ENCODE results near the gene SLC2A8.

Gene SLC2A8, protein sequence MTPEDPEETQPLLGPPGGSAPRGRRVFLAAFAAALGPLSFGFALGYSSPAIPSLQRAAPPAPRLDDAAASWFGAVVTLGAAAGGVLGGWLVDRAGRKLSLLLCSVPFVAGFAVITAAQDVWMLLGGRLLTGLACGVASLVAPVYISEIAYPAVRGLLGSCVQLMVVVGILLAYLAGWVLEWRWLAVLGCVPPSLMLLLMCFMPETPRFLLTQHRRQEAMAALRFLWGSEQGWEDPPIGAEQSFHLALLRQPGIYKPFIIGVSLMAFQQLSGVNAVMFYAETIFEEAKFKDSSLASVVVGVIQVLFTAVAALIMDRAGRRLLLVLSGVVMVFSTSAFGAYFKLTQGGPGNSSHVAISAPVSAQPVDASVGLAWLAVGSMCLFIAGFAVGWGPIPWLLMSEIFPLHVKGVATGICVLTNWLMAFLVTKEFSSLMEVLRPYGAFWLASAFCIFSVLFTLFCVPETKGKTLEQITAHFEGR

DNA sequence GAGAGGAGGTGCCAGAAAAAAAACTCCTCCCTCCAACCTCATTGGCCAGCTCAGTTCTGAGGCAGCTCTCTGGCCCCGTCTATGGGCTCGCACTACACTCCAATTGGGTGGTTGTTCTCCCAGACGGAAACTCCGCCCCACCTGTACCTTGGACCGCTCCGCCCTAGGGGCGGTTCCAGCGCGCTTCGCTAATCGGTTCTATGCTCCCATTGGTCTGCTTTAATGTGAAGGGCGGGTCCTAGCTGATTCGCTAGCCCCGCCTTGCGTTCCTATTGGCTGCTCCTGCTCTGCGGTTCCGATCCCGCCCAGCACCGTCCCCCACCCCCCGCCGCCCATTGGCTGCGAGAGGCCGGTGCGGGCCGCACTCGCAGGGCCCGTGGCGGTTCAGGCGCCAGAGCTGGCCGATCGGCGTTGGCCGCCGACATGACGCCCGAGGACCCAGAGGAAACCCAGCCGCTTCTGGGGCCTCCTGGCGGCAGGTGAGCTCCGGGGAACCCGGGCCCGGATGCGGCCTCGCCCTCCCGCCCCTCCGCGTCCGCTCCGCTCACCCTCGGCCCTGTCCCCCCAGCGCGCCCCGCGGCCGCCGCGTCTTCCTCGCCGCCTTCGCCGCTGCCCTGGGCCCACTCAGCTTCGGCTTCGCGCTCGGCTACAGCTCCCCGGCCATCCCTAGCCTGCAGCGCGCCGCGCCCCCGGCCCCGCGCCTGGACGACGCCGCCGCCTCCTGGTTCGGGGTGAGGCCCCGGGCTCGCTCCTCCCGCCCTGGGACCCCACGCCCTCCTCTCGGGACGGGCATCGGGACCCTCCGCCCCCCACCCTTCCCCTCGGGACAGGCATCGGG lies at the start of gene SLC2A8:
TSS of gene SLC2A8 (plus strand) at position 362 of the 838 bp plus-strand sequence. CDS start at position 424, 62 bp downstream.
- Mint-ChIP-seq H3K36me3 (ENCODE audit: low read depth) (peaks cover 4% of the 10 kb centered on the region), H3K4me1 (peaks cover 11% of the 10 kb centered on the region), H3K27ac (peak within 1 kb of the TSS in 2 of 3 experiments; percentile 50 to 58), H3K27me3 (ENCODE audit: low read depth) (no peaks in the 10 kb centered on the region), H3K4me3 (peak within 1 kb of the TSS; percentile 85 to 91 (median 88)), H3K9me3 (no peaks in the 10 kb centered on the region)
- TF ChIP-seq, protein P1, sequence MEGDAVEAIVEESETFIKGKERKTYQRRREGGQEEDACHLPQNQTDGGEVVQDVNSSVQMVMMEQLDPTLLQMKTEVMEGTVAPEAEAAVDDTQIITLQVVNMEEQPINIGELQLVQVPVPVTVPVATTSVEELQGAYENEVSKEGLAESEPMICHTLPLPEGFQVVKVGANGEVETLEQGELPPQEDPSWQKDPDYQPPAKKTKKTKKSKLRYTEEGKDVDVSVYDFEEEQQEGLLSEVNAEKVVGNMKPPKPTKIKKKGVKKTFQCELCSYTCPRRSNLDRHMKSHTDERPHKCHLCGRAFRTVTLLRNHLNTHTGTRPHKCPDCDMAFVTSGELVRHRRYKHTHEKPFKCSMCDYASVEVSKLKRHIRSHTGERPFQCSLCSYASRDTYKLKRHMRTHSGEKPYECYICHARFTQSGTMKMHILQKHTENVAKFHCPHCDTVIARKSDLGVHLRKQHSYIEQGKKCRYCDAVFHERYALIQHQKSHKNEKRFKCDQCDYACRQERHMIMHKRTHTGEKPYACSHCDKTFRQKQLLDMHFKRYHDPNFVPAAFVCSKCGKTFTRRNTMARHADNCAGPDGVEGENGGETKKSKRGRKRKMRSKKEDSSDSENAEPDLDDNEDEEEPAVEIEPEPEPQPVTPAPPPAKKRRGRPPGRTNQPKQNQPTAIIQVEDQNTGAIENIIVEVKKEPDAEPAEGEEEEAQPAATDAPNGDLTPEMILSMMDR (IDR thresholded peaks at IDR 0.05; ENCODE audit: unreplicated experiment in 3 of 3): no peak

DNA sequence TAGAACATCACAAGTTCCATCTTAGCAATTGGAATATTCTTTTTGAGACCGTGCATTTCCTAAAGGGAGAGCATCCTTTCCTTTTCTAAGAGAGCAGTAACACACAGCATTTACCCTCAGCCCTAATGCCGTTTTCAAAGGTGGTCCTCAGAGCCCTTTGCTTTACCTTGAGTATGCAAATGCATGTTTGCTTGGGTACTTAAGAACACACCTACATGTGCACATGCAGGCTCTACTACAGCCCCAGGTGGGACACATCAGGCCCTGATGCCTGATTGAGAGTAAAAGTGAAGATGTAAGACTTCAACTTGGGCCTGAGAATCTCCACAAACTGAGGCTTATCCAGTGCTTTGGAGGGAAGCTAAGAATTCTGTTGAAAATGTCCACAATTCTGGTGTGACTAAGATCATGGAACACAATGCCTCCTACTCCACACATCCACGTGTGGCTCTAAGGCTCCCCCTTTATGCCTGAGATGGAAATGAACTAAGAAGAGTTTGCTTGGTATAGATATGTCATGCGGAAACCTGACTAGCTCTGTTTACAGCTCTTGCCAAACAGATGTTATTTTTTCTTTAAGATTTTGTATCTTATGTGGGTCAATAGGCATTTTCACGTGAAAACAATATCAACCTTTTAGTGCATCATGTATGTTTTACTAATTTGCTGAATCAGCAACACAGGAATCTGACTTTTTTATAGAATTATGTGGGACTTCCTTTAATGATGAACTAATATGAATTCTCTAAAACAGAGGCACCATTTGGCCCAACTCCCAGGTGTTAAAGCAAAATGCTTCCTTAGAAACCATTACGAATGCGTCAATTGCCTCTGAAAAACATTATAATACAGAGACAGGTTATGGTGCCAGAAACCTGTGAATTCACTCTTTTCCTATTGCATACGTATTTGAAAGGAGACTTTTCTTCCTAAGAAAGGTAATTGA lies 48.9 kb upstream of the SLC2A8 start:
- Mint-ChIP-seq H3K4me1 (no peaks in the 10 kb centered on the region), H3K27me3 (ENCODE audit: low read depth) (no peaks in the 10 kb centered on the region), H3K9me3 (no peaks in the 10 kb centered on the region), H3K4me3 (no peak overlapping the region), H3K36me3 (ENCODE audit: low read depth) (peaks cover 3% of the 10 kb centered on the region), H3K27ac (no peak overlapping the region)
- TF ChIP-seq, protein P1 (IDR thresholded peaks at IDR 0.05; ENCODE audit: unreplicated experiment in 3 of 3): peak in 2 of 3 experiments; percentile 18 to 28

- no peak overlapping the region for H3K4me3 Mint-ChIP-seq
- H3K9me3 Mint-ChIP-seq: no peaks in the 10 kb centered on the region
- no peak overlapping the region for H3K27ac Mint-ChIP-seq
- no peaks in the 10 kb centered on the region for H3K4me1 Mint-ChIP-seq
- no peaks in the 10 kb centered on the region for H3K27me3 Mint-ChIP-seq (ENCODE audit: low read depth)
- TF ChIP-seq, protein P1 (IDR thresholded peaks at IDR 0.05; ENCODE audit: unreplicated experiment in 3 of 3): no peak
- no peaks in the 10 kb centered on the region for H3K36me3 Mint-ChIP-seq (ENCODE audit: low read depth)
These were observed 47.4 kb upstream of the SLC2A8 start for GRCh38 chr9:127349483-127350113.

DNA sequence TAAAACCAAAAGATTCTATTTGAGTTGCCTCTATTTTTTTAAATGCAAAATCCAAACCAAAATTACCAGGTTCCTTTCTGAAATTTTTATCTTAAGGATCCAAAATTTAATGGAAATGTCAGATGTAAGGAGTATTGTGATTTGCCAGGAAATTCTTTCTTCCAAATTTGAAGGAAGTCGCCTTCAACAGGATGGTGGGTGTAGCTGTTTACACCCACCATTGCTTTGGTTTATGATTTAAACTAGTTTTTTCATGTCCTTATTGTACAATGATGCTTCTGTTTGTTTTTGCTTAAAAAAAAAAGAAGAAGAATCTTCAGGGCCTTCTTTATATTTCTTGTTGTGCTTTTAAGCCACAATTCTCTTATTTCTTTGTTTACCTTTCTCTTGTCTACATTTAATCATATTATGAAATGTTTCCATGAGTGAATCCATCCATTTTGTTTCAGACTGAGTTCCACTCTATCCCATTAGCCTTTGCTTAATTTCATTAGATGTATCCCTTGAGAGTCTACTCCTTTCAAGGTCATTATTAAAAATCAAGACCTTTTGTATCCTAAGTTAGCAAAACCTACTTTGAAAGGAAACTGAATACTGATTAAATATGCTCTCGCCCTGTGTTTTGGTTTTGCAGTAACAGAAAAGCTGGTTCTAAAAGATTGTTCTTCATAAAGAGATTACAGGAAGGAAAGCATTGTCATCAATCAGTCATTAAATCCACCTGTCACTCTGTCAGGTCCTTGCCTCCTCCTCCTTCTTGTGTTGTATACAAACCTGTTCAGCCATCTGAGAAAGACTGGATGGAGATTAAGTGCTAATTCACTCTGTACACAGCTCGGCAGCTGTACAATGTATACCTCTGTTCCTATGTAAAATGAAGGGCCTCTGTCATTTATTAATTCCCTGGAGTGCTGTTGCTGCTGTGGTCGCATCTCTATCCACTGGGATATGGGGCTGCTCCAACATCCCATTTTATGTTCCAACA lies 45.5 kb upstream of the SLC2A8 start:
- Mint-ChIP-seq H3K9me3 (no peaks in the 10 kb centered on the region), H3K27ac (no peak overlapping the region), H3K36me3 (ENCODE audit: low read depth) (peaks cover 7% of the 10 kb centered on the region), H3K27me3 (ENCODE audit: low read depth) (no peaks in the 10 kb centered on the region), H3K4me1 (no peaks in the 10 kb centered on the region), H3K4me3 (no peak overlapping the region)
- TF ChIP-seq, protein P1 (IDR thresholded peaks at IDR 0.05; ENCODE audit: unreplicated experiment in 3 of 3): no peak
